HFFc6 (cell line): ENCODE measurements around the gene AP3S1. TPM values are rescaled to one million over a fixed set of nuclear protein-coding genes. Genes with fewer than 3 reads are reported as not detected.

ENCODE experiments used
- DNase-seq: peaks from one replicate; pipeline ENCODE4 v3.0.0-alpha.2; 2018
- H3K27ac Mint-ChIP-seq: 2 replicates; pipeline ENCODE4 v1.8.0; 2020; ENCODE audit warnings: mild to moderate bottlenecking, mixed read lengths
- H3K27me3 Mint-ChIP-seq: 2 replicates; pipeline ENCODE4 v1.8.0; 2021; ENCODE audit warnings: mild to moderate bottlenecking, moderate library complexity, mixed read lengths; ENCODE audit not compliant: insufficient read depth
- H3K36me3 Mint-ChIP-seq: 2 replicates; pipeline ENCODE4 v1.8.0; 2021; ENCODE audit warnings: low read depth, mixed read lengths
- H3K4me1 Mint-ChIP-seq: 2 replicates; pipeline ENCODE4 v1.8.0; 2020; ENCODE audit warnings: low read depth, mixed read lengths
- H3K4me3 Mint-ChIP-seq: 2 replicates; pipeline ENCODE4 v1.8.0; 2020; ENCODE audit warnings: mild to moderate bottlenecking, moderate library complexity, mixed read lengths
- H3K9me3 Mint-ChIP-seq: 2 replicates; pipeline ENCODE4 v1.8.0; 2020; ENCODE audit warnings: mild to moderate bottlenecking, mixed read lengths
- total RNA-seq, 6 experiments: library from RNA; stranded (reverse); fragmentation: NEBNext Ultra II Directional; extraction: Animal tissue kit (Norgen Biotek cat#: 25700); gene quantifications; 2 replicates in 1 of 6; 3 replicates in 5 of 6; pipeline ENCODE4 v1.2.3, GENCODE V29; 2021
- TF ChIP-seq, protein P1 (sequence below): fragments of 200-600 bp; sonication (generic); IDR thresholded peaks from 2 replicates; pipeline ENCODE4 v1.5.0; 2021; ENCODE audit warnings: antibody characterized with exemption, mild to moderate bottlenecking

The AP3S1 gene
- total RNA-seq, 6 experiments from 2014 or later = 109 to 131 (median 122) TPM

DNA sequence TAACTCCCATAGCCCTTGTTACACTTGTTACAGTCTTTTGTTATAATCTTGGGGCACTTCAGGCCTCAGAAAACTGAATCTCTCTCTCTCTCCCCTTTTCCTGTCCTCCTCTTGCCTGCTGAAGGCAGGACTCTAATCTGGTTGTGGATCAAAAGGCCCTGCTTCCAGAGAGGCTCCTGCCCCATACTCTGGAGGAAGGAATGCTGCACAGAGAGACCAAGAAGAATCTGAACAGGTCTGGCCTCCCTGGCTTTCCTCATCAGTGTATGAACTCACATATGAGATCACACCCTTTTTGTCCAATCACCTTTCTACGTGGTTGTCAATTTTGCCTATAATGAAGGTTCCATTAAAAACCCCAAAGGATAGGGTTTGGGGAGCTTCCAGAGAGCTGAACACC lies 94.3 kb downstream of the AP3S1 start:
- no peaks in the 10 kb centered on the region; the same call in 1 of the 2 replicates for H3K27me3 Mint-ChIP-seq

DNA sequence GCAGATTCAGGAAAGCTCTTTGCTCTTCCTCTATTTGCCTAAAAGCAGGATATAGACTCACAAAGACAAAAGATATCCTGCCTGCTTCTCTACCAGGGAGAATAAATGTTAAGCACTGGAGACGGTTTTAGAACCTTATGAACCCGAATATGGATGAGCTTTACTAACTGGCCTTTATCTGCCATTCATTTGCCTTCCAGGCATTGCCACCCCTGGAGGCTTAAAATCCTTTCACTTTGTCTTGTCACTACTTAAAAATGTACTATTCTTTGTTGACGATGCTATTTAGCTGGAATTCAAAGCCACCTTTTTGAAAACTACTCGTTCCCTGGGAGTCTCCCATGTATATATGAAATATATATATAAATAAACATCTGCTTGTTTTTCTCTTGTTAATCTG lies 97.3 kb downstream of the AP3S1 start:
- H3K27ac Mint-ChIP-seq = peak overlapping the region; percentile 44; the same call in 1 of the 2 replicates
- no peaks in the 10 kb centered on the region; the same call in 1 of the 2 replicates for H3K27me3 Mint-ChIP-seq
- no peak overlapping the region for H3K4me3 Mint-ChIP-seq
- peaks cover 35% of the 10 kb centered on the region for H3K4me1 Mint-ChIP-seq
- peaks cover 10% of the 10 kb centered on the region for H3K9me3 Mint-ChIP-seq
- TF ChIP-seq, protein P1, sequence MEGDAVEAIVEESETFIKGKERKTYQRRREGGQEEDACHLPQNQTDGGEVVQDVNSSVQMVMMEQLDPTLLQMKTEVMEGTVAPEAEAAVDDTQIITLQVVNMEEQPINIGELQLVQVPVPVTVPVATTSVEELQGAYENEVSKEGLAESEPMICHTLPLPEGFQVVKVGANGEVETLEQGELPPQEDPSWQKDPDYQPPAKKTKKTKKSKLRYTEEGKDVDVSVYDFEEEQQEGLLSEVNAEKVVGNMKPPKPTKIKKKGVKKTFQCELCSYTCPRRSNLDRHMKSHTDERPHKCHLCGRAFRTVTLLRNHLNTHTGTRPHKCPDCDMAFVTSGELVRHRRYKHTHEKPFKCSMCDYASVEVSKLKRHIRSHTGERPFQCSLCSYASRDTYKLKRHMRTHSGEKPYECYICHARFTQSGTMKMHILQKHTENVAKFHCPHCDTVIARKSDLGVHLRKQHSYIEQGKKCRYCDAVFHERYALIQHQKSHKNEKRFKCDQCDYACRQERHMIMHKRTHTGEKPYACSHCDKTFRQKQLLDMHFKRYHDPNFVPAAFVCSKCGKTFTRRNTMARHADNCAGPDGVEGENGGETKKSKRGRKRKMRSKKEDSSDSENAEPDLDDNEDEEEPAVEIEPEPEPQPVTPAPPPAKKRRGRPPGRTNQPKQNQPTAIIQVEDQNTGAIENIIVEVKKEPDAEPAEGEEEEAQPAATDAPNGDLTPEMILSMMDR = no peak
- H3K36me3 Mint-ChIP-seq = peaks cover 5% of the 10 kb centered on the region
- DNase-seq = no peak

More for the DNA sequence above, 94.3 kb downstream of the AP3S1 start:
- no peaks in the 10 kb centered on the region for H3K36me3 Mint-ChIP-seq
- peaks cover 23% of the 10 kb centered on the region for H3K4me1 Mint-ChIP-seq
- no peak overlapping the region for H3K27ac Mint-ChIP-seq
- DNase-seq = no peak
- no peaks in the 10 kb centered on the region for H3K9me3 Mint-ChIP-seq
- TF ChIP-seq, protein P1 = no peak
- H3K4me3 Mint-ChIP-seq = no peak overlapping the region

DNA sequence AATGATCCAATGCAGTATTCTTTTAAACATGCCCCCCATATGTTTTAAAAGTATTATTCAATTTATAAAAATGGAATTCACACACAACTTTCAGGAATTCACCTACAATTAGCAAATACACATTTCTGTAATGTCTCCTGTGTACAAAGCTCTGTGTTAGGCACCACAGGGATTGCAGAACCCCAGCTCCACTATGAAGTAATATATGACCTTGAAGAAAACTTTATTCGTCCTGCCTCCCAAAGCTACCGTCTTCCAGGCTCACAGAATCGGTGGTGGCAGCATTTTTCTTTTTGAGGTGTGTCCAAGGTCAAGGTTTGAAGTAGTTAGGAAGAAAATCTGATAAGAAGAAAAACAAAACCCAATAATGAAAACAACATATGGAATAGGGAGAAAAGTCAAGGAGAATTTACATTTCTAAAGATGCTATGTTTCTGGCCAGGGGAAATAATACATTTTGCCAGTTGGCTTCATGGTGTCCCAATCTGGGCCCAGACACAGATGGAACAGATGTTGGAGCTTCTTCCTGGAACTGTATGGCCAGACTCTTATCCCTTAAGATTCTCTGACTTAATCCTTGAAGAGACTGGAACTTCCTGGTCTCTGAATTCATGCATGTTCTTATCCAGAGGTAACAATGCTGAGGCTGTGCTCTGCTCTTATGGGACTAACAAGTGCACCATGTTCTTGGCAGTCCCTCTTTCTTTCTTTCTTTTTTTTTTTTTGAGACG lies 98.5 kb downstream of the AP3S1 start:
- Mint-ChIP-seq H3K9me3 (peaks cover 10% of the 10 kb centered on the region), H3K4me3 (no peak overlapping the region), H3K4me1 (peaks cover 35% of the 10 kb centered on the region), H3K36me3 (peaks cover 5% of the 10 kb centered on the region), H3K27me3 (no peaks in the 10 kb centered on the region; the same call in 1 of the 2 replicates), H3K27ac (peak overlapping the region; percentile 31)
- TF ChIP-seq, protein P1 = no peak
- DNase-seq = no peak

DNA sequence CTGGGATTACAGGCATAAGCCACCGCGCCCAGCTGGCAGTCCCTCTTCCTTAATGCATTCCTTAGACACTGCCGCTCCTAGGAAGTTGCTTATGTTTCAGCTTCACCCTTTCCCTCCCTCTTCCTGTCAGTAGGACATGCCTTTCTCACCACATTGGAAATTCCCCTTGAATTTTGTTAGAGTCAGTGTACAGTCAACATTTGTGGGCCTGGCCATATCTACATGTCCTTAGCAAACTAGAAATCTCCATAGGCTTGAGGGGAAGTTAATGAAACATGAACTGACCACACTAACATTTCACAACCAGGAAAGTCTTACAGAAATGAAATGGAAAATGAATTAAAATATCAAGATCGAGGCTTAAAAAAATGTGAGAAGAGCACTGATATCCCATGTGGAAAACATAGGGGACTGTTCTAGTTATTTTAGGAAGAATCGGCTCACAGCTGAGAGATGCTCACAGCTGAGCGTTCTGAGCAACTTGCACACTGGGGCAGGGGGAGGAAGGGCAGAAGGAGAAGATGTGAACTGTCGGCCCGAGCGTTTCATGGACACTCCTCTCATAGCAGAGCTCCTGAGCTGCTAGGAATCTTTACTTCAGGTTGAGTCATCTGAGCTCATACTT lies 99.4 kb downstream of the AP3S1 start:
- H3K27ac Mint-ChIP-seq = peak overlapping the region; percentile 93

DNA sequence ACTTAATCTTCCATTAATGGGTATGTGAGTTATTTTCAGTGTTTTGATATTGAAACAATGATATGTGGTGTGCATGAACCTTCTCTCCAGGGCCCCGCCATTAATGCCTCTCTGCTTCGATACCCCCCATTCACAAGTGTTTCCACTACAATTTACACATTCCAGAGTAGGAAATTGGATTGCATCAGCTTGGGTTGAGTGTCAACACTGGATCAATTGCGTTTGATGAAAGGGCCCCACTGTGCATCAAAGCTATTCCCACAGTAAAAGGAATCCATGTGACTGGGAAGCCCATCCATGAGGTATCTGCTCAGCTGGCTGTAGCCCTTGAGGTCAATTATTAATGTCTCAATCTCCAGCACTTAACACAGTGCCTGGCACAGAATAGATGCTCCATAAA lies 102.8 kb downstream of the AP3S1 start:
- Mint-ChIP-seq H3K4me3 (no peak overlapping the region), H3K36me3 (peaks cover 5% of the 10 kb centered on the region), H3K27ac (no peak overlapping the region), H3K27me3 (no peaks in the 10 kb centered on the region; the same call in 1 of the 2 replicates), H3K9me3 (peaks cover 10% of the 10 kb centered on the region), H3K4me1 (peaks cover 57% of the 10 kb centered on the region)
- TF ChIP-seq, protein P1 = no peak
- DNase-seq = no peak

More for the DNA sequence above, 99.4 kb downstream of the AP3S1 start:
- peak; percentile 95 for DNase-seq
- Mint-ChIP-seq H3K9me3 (peaks cover 10% of the 10 kb centered on the region), H3K36me3 (peaks cover 5% of the 10 kb centered on the region), H3K4me3 (peak overlapping the region; percentile 80), H3K27me3 (no peaks in the 10 kb centered on the region; the same call in 1 of the 2 replicates), H3K4me1 (peaks cover 35% of the 10 kb centered on the region)
- TF ChIP-seq, protein P1 = no peak
